Fibroblast of the conjunctiva (primary cell): ENCODE measurements around the gene TNRC6A.
"Not testable (repeated sequence)": the region's sequence is repeated elsewhere in the genome, so short reads cannot be mapped to it uniquely, and the experiment has no call there.

Experiments
- DNase-seq: peaks from one replicate; pipeline ENCODE4 v3.0.0-alpha.2; 2010; ENCODE audit warnings: low read depth

TNRC6A gene

DNA sequence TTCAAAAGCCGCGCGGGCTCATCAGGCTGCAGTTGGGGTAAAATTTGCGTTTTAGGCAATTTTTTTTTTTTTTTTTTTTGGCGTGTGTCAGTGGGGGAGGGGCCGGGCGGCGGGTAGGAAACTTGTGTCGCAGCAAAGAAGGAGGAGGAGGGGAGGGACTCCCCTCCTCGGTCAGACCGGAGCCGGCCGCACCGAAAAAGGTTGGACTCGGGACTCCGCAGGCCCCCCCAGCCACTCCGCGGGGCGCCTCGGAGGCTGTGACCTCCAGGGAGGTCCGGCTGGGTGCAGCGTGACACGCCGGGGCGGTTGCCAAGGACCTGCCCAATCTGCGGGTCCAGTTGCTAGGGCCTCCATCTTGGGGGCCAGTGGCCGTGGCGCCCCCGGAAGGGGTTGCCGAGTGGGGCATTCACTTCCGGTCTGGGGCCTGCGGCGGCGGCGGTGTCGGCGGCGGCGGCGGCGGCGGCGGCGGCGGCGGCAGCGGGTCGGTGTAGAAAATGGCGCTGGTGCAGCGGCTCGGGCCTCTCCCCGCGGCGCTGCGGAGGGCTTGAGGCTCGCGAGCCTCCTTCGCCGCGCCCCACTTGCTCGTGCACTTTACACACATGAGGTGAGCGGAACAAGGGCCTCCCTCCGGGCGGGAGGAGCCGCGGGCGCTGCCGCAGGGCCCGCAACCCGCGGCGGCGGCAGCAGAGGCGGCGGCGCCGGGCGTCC lies at the start of gene TNRC6A:
TSS of gene TNRC6A (plus strand) at position 409 of the 708 bp plus-strand sequence. CDS start at position 600, 191 bp downstream.
- peak; percentile 76 for DNase-seq

DNA sequence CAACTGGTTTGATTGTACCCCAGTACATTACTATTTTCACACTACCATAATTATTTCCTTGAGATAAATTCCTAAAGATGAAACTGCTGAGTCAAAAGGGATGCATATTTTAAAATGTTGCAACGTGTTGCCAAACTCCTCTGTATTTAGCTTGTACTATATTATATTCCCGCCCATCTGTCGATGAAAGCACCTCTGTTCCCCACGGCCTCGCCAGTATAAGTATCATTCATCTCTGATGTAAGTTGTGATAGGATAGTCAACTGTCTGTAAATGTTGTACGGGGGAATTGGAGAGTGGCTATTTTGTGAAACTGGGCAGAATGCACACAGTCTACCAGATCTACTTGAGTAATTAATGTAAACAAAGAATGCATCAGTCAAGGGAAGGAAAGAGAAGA lies 47.7 kb upstream of the TNRC6A start:
- DNase-seq: peak; percentile 28

- no peak for DNase-seq
Measured at GRCh38 chr16:24683250-24683649, 46.2 kb upstream of the TNRC6A start.

DNA sequence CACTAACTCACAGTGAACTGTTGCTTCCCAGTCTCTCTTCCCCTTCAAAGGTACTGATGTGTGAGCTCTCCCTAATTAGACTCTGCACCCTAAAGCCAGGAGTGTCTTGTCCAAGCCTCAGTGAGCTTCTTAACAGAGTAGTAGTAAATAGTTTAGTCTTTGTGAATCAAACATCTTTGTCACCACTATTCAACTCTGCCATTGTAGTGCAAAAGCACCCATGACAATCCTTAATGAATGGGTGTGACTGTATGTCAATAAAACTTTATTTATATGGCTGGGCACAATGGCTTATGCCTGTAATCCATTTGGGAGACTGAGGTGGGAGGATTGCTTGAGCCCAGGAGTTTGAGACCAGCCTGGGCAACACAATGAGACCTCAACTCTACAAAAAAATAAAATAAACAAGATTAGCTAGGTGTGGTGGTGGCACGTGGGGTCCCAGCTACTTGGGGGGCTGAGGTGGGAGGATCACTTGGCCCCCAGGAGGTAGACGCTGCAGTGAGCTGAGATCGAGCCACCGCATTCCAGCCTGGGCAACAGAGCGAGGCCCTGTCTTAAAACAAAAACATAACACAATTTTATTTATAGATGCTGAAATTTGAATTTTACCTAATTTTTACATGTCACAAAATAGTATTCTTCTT lies 45.5 kb upstream of the TNRC6A start:
- no peak for DNase-seq

GRCh38 chr16:24685539-24686432 lies 43.7 kb upstream of the TNRC6A start:
- peak; percentile 75 for DNase-seq

GRCh38 chr16:24686678-24687077 lies 42.8 kb upstream of the TNRC6A start:
- no peak for DNase-seq

- DNase-seq: no peak
Measured at GRCh38 chr16:24688359-24688758, 41.1 kb upstream of the TNRC6A start.

DNA sequence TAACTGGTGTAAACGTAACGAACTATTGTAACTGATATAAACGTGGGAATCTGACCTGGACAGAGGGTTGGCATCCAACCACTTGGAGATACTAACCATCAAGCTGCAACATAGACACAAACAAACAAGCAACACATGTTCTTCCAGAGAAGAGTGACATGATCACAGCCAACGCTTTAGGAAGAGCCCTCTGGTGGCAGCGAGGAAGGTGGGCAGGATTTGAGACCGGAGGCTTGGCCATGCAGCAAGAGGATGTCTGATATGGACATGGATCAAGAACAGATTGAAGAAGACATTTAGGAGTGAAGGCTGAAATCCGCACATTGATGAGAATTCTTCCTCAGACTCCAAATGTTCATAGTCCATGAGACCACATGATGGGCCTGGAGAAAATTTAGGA lies 40.3 kb upstream of the TNRC6A start:
- DNase-seq: peak; percentile 43

DNA sequence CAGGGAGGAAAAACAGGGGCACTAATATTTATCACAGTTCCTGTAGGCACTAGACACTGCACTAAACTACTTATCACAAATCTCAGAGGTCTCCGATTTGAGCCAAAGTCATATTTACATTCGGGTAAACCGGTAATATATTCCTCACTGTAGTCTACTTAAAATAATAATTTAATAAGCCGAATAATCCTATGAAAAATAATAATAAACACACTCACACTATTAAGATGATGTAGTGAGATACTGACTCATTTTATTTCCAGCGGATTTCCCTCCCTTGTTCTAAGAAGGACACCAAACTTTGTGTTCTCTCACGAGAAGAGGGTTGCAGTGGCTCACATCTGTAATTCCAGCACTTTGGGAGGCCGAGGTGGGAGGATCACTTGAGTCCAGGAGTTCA lies 36.6 kb upstream of the TNRC6A start:
- DNase-seq: no peak

DNA sequence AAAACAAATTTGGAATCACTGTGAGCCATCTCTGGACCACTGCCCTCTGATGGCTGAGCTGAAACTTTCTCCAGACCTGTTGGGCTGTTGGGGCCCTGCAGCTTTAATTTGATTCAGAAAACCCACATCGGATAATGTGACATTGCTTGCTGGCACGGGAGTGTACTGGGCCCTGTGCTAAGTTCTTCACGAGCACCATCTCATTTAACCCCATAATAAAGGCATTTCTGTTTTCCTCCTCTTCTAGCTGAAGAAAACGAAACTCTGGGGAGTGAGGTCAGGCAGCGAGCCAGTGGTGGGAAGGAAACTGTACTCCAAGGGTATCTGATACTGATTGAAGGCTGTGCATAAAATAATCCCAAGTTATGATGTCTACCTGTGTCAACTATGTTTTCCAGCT lies 34.5 kb upstream of the TNRC6A start:
- DNase-seq: no peak

- DNase-seq: no peak
Measured at GRCh38 chr16:24696699-24697098, 32.8 kb upstream of the TNRC6A start.

GRCh38 chr16:24698308-24698707 lies 31.1 kb upstream of the TNRC6A start:
- DNase-seq: no peak

GRCh38 chr16:24699151-24699723 lies 30.2 kb upstream of the TNRC6A start:
- DNase-seq: no peak

GRCh38 chr16:24700549-24701392 lies 28.7 kb upstream of the TNRC6A start:
- peak; percentile 99 for DNase-seq

DNA sequence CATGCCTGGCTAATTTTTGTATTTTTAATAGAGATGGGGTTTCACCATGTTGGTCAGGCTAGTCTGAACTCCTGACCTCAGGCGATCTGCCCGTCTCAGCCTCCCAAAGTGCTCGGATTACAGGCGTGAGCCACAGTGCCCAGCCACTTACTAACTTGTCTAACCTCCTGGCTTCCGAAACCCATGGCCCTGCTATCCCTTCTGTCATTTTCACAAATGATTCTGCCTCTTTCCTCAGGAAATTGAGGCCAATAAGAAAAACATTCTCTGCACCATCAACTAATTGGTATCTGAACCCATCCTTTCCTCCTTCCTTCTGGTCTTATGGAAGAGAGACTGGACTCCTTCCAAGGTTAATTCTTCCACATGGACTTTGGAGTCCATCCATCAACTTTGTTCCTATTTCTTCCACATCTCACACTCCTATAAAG lies 27.9 kb upstream of the TNRC6A start:
- peak; percentile 73 for DNase-seq

DNA sequence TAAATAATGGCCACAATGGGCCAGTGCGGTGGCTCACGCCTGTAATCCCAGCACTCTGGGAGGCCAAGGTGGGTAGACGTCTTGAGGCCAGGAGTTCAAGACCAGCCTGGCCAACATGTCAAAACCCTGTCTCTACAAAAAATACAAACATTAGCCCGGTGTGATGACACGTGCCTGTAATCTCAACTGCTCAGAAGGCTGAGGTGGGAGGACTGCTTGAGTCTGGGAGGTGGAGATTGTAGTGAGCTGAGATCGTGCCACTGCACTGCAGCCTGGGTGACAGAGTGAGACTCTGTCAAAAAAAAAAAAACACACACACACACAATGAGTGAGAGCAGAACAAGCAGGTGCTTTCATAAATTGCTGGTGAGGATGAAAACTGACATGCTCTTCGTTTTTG lies 21.7 kb upstream of the TNRC6A start:
- DNase-seq: not testable (repeated sequence)

DNA sequence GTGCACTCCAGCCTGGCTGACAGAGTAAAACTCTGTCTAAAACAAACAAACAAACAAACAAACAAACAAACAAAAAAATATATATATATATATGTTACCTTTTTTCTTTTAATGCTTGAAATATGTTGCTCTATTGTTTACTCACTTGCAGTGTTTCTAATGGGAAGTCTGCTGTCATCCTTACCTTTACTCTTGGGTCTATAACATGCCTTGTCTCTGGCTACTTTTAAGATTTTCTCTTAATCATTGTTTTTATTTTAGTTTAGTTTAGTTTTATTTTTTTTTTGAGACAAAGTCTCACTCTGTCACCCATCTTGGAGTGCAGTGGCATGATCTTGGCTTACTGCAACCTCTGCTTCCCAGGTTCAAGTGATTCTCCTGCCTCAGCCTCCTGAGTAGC lies 16.1 kb upstream of the TNRC6A start:
- DNase-seq: no peak

DNA sequence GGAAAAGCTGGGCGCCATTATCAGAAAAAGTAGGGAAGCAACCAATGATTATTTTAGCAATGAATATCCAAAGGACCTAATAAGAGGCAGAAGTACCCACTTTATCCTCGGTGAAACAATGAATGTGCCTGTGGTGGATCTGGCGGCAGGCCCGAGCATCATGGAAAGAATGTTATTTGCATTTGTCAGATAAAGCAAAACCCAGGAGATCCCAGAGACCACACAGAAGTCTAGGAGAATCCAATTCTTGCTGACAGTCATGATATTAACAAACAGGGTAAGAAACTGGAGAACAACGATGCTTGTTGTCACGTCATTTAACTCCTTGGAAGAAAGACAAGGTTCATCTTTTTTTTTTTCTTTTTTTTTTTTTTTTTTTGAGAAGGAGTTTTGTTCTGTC lies 12.0 kb upstream of the TNRC6A start:
- DNase-seq: no peak

DNA sequence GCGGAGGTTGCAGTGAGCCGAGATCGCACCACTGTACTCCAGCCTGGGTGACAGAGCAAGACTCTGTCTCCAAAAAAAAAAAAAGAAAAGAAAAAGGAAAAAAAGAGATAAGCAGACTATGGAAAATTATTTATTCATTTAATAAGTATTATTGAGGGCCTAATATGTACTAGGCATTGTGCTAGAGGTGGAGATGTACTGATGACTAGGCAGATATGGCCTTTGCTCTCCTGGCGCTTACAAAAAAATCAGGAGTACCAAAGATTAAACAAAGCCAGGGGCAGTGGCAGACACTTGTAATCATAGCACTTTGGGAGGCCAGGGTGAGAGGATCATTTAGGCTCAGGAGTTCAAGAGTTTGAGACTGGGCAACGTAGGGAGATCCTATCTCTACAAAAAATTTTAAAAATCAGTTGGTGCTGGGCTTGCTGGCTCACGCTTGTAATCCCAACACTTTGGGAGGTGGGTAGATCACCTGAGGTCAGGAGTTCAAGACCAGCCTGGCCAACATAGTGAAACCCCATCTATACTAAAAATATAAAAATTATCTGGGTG lies 10.4 kb upstream of the TNRC6A start:
- DNase-seq: no peak

GRCh38 chr16:24721830-24722238 lies 7.6 kb upstream of the TNRC6A start:
- no peak for DNase-seq

GRCh38 chr16:24723663-24724062 lies 5.8 kb upstream of the TNRC6A start:
- no peak for DNase-seq
